Measurements from ENCODE around the gene LCT.
"Not testable (repeated sequence)": the region's sequence is repeated elsewhere in the genome, so short reads cannot be mapped to it uniquely, and the experiment has no call there.

Gene LCT

DNA sequence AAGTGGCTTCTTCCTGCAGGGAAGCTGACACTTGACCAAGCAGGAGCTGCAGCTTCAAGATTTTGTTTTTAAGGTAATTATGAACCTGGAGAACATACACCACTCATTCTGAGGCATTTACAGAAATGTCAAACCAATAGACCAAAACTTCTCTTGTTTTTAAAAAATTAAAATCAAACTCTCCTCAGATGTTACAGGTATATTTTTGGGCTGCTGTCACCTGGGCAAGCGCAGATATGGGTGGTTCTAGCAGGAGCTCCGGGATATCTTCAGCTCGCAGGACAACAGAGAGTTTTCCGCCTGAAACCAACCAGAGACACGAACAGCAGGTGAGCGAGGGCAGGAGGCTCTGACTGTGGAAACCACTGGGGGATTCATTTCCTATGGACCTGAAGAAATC, 4.1 kb downstream of the LCT start:
- DNase-seq (ENCODE audit: low spot score), result no peak

DNA sequence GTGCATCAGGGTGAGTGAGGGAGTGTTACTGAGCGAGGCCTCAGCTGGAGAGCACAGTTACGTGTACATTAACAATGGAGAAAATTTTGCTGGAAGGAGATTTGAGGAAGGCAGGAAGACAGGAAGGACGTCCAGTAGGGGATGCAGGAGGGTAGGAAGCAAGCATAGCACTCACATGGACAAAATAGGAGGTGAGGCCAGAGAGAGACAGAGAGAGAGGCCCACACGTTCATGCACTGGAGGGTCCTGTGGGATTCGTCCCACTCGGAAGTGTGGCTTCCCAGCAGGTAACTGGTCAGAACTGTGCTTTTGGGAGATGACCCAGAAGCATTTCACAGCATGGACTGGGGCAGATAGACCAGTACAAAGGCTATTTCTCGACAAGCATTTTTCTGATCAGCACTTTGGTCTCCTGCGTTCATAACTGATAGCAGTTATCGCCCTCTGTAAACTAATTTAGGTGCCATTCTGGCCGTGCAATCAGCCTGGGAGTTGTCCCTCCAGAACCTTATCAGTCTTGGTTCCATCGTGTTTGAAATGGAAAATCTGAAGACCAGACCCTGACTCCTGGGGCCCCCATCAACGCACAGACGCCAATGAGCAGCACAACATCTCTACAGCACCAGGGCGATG, 5.7 kb downstream of the LCT start:
- DNase-seq (ENCODE audit: low spot score), result peak; percentile 59

DNA sequence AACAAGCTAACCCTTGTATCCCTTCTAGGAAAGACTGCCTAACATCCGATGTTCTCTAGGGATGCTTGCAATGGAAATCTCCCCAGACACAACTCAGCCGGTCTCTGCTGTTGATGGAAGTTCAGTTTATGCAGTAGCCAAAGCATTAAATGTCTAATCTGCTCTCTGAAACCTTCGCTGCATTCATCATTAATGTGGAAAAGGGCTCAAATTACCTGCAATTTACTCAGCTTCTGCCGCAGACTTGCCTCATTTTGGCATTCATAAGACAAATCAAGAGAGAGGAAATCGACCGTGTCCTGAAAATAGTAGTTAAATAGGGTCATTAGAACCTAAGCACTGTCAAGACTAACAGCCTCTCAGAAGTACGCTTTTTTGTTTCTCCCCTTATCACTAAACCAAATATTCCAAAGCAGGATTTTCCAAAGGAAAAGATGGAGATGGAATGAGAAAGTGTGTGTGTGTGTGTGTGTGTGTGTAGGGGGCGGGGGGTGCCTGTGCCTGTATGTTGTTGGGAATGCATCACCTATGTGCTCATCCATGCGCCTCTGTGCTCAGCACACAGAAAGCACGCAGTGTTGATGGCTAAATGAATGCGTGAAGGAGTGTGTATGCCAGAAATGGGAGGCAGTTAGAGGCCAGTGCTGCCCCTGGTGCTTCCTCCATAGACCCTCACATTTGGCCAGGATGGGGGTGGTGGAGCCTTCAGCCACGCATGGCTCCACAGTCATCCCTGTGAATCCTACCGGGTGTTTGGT, 7.4 kb downstream of the LCT start:
- no peak for DNase-seq (ENCODE audit: low spot score)

DNA sequence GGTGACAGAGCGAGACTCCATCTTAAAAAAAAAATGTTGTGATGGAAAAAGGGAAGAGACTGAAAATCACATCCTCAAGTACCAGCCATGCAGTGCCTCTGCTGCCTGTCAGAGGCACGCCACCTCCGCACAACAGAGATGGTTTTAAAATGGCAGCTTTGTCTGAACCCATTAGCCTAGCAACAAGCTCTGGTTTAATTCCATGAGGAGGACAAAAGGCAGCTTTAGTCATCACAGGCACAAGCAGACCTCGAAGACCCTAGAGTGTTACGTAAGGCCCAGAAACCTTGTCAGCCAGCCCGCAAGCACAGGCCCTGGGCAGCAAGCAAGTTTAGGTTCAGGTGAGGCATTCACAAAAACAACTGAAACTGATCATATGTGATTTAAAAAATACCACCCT, 10.4 kb downstream of the LCT start:
- no peak for DNase-seq (ENCODE audit: low spot score)

DNA sequence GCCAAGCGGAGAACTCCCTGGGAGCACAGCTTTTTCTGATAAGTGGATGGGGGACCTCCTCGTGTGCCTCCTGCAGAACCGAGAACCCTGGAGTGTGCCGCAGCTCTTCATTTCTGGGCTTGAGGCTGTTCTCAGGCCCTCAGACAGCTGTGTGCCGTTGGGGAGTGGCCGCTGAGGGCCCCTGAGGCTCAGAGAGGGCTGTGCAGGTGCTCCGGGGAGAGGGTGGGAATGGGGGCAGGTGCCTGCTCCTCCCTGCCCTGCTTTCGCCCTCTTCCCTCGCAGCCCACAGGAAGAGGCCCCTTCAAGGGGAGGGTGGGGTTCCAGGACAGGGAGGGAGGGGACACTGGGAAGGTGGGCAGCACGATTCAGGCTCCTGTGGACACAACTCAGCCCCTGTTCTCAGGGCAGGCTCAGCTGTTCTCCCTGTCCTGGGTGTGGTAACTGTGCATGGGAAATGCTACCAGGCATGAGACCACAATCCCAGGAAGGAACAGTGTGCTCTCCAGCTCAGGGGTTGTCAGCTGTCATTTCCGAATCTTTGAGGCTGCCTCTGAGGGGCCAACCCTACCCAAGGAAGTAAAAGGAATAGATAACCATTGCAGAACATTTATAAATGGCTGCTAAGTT, 11.3 kb downstream of the LCT start:
- DNase-seq (ENCODE audit: low spot score), result no peak

DNA sequence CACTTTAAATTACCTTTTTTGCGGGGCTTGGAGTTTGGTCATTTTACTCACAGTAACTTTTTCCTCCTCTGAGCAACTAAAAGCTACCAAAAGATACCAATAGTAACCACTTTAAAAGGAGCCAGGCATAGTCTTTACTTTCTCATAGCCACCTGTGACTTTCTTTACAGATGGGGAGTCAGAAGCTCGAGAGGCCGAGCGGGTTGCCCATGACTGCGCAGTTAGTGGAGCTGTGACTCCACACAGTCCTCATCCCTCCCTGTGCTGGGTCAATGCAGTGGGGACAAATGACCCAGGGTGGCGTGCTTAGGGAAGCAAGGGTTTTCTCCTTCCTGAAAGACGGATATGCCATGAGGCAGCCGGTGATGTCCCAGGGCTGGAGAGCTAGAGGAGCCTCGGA, 11.9 kb downstream of the LCT start:
- DNase-seq (ENCODE audit: low spot score), result no peak

DNA sequence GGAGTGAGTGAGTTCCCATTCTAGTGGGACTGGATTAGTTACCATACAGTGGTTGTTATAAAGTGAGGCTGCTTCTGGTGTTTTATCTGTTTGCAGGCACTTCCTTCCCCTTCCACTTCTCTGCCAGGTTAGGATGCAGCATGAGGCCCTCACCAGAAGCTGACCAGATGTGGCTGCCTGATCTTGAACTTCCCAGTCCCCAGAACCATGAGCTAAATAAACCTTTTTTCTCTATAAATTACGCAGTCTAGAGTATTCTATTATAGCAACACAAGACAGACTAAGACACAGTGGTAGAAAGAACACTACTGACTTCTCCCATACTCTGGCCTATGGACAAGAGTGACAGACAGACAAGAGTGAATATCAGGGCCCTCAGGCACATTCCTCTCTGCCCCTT, 14.1 kb downstream of the LCT start:
- no peak for DNase-seq (ENCODE audit: low spot score)

DNA sequence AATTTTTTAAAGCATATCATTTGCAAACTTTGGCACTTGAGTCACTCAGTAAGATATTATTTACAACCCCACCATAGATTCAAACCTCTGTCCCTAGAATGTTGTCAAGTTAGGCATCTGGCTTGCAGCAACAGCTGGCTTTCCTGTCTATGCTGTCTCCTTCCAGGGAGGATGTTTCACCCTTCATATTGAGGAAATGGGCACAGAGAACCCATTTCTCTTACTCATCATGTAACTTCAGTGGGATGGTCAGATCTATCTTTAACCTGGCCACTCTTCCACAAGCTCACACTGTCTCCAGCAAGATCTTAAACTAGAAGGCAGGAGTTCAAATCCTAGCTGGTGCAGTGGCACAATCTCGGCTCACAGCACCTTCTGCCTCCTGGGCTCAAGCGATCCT, 15.8 kb downstream of the LCT start:
- DNase-seq (ENCODE audit: low spot score), result no peak

DNA sequence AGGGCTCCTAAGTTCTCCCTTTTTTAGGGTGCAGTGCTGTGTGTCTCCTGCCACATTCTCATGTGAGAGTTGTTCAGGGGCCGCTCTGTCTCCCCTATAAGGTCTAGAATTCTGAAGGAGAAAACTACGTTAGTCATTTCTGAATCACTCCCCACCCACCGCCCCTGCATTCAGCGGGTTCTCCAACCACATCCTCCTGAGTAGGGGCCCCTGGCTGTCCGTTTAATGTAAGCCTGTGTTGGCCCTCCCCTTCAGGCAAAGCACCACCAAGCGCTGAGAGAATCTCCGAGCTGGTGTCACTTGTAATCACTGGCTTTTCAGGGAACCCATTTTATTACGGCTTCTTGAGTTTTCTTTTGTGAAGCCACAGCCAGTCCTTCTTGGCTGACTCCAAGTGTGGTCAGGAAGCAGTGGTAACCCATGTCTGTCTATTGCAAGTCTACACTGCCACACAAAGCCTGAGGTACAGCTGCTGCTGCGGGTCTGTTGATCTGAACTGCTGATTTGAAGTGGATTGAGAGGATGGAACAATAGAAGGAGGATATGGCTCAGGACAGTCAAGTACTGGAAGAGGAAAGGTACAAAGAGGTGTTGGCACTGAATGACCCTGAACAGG, 16.9 kb downstream of the LCT start:
- DNase-seq (ENCODE audit: low spot score), result no peak

DNA sequence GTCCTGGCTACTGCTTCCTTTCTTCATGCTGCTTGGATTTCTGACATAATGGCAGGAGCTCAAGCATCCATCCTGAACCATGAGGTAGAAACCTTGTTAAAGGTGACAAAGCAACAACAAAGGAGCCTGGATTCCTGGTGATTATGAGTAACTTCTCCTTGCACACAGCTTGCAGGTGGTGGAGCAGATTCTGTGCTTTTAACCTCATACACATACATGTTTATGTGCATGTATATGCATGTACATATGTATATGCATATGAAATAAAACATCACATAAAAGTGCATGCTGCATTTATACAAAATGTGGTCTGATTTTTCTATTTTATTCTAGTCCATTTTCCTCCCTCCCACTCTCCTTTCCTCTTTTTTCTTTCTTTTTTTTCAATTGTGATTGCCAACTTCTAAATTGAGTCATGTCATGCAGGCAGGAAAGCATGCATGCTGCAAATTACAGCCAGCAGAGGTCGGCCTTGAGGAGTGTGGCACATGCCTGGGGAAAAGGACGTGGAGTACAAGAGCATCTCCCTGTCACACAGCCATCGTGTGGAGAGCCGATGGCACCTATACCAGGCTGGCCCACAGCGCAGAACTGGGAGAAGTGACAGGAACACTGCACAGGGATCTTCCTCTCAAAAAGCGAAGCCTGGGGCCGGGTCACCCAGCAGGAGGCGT, 17.9 kb downstream of the LCT start:
- DNase-seq (ENCODE audit: low spot score), result peak; percentile 22

DNA sequence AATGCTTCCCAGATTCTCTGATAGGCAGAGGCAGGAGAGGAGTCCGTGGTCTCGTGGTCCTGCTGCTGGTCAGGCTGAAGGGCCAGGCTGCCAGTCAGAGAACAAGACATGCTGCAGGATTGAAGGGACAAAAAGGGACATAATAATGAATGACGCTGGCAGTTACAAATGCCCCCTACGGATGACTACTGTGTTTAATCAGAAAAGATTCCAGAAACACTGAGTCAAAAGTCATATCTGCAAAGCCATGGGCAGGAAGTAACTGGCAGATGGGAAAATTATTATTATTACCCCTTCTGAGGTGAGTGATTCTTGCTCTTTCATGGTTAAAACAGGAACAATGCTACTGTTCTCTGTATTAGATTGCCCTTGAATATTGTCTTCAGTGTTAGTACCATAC, 19.0 kb downstream of the LCT start:
- no peak for DNase-seq (ENCODE audit: low spot score)

DNA sequence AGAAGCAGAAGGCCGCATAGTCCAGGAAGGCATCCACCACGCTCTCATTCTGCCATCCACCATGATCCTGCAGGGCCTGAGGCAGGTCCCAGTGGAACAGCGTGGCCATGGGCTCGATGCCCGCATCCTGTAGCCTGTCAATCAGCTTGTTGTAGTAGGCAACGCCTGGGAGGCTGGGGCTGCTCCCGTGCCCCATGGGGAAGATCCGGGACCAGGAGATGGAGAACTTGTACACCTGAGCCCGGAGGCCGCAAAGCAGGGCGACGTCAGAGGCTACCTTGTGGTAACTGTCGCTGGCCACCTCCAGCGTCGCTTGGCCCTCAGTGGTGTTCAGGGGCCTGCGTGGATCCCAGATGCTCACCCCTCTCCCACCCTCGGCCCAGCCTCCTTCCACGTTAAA, 19.5 kb downstream of the LCT start:
- no peak for DNase-seq (ENCODE audit: low spot score)

DNA sequence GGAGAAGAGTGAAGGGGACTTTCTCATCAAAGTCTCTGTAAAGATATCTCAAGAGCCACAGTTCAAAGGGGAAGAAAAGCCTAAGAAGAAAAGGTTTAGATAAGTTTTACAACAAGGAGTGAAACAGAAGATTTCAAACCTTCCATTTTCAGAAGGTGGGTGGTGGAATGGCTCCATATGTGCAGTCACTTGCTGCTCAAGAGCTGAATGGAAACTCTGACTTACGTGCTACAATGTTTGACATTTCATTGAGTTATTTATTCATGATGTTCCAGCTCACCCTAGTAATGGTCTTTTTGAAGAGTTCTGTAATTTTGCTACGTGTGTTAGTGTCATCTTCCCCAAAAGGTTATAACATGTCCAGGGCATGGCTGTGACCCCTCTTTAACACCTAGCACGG, 21.7 kb downstream of the LCT start:
- DNase-seq (ENCODE audit: low spot score), result no peak

DNA sequence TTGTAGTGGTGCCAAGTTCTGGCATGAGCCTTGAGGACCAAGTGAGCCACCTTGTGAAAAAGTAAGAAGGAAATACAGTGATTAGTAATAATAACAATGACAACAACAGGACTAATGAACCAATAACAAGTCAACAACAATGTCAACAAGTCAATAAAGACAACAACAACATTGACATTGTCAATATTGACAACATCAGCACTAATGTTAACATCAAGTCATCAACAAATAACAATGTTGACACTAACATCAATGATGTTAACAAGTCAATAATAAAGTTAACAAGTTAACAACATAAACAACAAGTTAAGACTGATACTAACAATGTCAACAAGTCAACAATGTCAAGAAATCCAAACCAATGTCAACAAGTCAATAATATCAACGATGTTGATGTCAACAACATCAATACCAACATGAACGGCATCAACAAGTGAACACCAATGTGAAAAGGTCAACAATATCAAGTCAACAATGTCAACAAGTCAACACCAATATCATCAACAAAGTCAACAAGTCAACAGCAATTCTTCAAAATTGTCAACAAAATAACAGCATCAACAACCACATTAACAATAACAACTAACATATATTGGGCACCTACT, 24.0 kb downstream of the LCT start:
- DNase-seq (ENCODE audit: low spot score), result no peak

DNA sequence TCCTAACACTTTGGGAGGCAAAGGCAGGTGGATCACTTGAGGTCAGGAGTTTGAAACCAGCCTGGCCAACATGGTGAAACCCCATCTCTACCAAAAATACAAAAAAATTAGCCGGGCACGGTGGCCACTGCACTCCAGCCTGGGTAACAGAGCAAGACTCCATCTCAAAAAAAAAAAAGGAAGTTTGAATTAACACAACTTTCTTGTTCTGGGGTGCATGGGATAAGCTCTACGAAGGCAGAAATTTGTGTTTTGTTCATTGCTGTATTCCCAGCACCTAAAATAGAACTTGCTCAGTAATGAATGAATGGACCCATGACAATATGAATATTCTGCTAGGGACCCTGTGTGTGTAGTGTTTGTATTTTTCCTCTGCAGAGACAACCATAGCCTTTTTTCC, 29.1 kb downstream of the LCT start:
- DNase-seq (ENCODE audit: low spot score), result not testable (repeated sequence)

DNA sequence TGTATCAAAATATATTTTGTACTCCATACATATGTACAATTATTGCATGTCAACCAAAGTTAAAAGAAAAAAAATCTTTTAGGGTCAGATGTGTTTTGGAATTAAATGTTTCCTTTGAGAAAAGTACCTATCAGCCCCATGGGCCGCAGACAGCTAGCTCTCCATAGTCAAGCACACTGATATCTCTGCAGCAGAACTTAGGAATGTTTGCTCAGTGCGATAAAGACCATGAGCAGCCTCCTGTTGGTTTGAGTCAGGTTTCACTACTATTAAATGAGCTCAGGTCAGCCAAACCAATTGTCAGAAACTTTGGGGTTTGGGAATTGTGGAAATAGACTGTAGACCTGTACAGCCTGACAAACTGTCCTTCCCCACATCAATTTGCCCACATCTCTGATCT, 33.7 kb downstream of the LCT start:
- no peak for DNase-seq (ENCODE audit: low spot score)

DNA sequence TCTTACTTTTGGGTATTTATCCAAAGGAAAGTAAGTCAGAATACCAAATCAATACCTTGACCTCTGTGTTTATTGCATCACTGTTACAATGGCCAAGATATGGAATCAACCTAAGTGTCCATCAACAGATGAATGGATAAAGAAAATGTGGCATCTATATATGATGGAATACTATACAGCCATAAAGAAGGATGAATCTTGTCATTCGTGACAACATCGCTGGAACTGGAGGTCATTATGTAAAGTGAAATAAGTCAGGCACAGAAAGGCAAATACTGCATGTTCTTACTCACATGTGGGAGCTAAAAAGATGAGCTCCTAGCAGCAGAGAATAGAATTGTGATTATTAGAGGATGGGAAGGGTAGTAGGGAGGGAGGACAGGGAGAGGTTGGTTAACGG, 34.6 kb downstream of the LCT start:
- DNase-seq (ENCODE audit: low spot score), result no peak

DNA sequence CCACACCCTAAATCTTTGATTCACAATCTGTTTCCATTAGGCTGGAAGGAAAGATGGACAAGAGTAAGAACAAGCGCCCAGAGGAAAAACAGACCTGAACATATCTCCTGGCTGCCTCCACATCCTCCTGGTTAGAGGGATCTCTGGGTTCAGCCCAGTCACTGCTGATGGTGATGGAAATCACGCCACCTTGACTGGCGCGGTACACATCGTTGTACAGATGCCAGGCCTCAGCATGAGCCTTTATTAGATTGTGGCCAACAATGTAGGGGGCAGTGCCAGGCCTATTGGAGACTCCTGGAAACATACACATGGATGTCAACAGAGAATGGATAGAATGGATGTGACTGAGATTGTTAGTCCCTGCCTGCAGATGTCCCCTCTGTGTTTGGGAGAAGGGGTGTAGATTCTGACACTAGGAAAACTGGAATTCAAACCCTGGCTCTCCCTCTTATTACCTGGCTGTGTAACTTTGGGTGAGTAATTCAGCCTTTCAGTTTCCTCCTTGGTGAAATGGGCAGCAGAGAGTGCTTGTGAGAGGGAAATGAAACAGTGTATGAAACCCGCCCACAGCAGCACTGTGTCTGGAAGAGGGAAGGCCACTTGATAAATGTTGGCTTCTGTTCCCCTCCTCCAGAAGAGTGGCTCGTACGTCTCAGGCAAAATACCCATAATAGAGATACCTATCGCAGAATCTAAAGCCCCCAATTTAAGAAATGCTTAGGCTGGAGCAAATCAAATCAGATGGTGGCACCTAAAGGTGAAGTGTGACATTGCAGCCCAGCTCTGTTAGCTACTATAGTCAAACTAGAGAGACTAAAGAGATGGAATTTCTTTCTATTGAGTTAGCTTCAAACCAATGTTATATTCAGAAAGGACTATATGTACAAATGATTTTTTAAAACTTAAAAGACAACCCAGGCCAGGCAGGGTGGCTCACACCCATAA, 36.2 kb downstream of the LCT start:
- DNase-seq (ENCODE audit: low spot score), result no peak

DNA sequence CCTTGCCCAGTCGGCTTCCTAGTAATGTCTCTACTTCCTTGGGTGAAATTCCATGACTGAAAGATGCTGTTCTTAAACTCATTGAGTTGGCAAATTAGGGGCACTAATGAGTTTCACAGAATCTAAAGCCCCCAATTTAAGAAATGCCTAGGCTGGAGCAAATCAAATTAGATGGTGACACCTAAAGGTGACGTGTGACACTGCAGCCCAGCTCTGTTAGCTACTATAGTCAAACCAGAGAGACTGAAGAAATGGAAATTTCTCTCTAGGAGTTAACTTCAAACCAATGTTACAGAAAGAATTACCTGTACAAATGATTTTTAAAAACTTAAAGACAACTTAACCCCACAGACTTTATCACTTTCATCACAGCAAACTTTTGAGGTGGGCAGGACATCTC, 37.2 kb downstream of the LCT start:
- DNase-seq (ENCODE audit: low spot score), result no peak

DNA sequence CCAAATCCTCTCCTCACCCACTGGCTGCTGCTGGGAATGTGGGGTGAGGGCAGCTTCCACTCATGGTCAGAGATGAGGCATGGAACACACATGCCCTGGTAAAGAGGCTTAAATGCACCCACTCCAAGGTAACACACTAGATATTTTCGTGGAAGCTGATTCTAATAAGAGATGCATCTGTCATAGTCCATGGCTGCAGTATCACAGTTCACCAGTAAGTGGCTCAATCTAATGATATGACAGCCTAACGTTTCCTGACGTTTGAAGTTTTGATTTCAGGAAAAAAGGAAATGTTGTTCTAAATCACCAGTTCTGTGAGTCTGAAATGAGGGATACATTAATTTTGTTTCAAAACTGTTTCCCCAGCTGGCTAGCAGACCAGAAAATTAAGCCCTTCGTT, 38.2 kb downstream of the LCT start:
- no peak for DNase-seq (ENCODE audit: low spot score)

DNA sequence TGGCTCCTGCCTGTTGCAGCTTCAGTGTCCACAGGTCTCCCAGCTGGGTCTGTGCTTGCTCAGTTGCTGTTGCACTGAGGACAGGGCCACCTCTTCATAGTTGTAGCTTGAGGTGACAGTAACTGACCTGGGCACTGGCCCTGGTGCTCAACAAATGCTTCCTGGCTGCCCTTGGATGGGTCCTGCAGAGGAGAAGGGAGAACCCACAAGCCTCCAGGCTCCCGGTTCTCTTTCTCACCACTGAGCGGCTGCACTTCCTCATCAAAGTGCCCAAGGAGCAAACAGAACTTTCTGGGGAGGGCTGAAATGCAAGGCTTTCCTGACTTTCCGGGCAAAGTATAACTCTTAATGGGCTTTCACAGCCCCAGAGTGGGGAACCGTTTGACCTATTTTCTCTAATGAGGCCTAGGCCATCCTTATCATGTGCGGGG, 38.7 kb downstream of the LCT start:
- DNase-seq (ENCODE audit: low spot score), result no peak
